Stimulated activated CD8-positive, alpha-beta memory T cell treated with anti-CD3 and anti-CD28 coated beads, Interleukin-7, amount 100 ng/mL, for 1 hour (primary cell): Measurements from ENCODE around the gene ELOA.
"Not testable (repeated sequence)": the region's sequence is repeated elsewhere in the genome, so short reads cannot be mapped to it uniquely, and the experiment has no call there.

ENCODE experiments used
- DNase-seq, 2 donors: peaks; one replicate each; pipeline ENCODE4 v3.0.0-alpha.2; 2020; ENCODE audit warnings: low read depth in 2 of 2

Gene ELOA

GRCh38 chr1:23800400-23801337, 57.4 kb downstream of the ELOA start, which contains the start of gene GALE:
GALE (minus strand) TSS chr1:23800754; CDS start chr1:23799007, 1,747 bp downstream.
- peak; percentile 94 to 96 for DNase-seq

- DNase-seq = no peak
Observed at GRCh38 chr1:23801338-23801748, 58.1 kb downstream of the ELOA start.

GRCh38 chr1:23801876-23802275, 58.6 kb downstream of the ELOA start:
- DNase-seq = no peak

GRCh38 chr1:23802809-23803342, 59.6 kb downstream of the ELOA start:
- not testable (repeated sequence) for DNase-seq

- DNase-seq = no peak
Observed at GRCh38 chr1:23803674-23804073, 60.4 kb downstream of the ELOA start.

GRCh38 chr1:23804183-23804835, 61.0 kb downstream of the ELOA start:
- DNase-seq = no peak

DNA sequence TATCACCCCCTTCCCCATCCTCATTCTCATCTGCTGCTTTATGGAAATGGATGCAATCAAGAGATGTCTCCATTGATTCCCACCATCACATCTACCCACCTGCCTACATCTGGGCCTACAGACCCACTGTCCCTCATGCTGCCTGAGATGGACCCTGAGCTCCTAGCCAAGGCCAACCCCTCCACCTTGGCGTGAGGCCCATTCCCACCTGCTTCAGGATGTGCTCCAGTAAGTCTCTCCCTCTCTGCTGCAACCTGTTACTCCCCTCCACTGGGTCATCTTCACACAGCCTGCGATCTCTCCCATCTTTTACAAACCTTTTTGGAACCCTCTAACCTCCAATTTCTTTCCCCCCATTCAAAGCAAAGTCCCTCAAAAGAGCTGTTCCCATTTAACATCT, 61.8 kb downstream of the ELOA start:
- DNase-seq = no peak

DNA sequence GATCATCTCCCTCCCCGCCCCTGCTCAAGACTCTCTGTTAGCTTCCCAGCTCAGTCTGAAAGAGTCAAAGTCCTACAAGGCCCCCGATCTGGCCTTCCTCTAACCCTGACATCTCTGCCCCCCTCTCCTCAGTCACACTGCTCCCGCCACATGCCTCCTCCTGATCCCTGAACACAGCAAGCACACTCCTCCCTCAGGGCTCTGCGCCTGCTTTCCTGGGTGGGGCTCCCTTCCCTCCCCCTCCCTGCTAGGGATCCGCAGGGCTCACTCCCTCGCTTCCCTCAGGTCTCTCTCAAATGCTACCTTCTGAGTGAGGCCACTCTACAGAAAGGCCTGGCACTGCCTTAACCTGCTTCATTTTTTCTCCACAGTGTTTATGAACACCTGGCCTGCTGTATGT, 63.0 kb downstream of the ELOA start:
- DNase-seq = no peak

- DNase-seq = no peak
Observed at GRCh38 chr1:23807453-23807852, 64.2 kb downstream of the ELOA start.

DNA sequence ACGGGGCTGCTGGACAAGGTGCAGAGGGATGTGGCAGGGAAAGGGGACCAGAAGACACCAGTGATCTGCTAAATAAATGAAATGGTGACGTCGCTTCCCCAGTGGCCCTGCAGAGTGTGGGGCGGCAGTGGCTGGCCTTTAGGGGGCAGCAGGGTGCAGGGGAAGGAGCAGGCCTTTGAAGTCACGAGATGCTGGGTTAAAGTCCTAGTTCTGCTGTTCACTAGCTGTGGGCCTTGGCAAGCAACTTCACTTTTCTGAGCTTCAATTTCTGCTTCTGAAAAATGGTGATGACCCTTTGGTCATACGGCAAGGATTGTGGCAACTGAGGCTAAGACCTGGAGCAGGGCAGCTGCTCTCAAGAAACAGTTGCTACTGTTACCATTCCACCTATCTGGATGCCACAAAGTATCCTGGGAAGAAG, 66.5 kb downstream of the ELOA start:
- peak; percentile 56 to 64 for DNase-seq

- DNase-seq = no peak
Observed at GRCh38 chr1:23810818-23811540, 67.7 kb downstream of the ELOA start.
